HG03521 (cell line): Measurements from ENCODE around the gene BCL2.
A peak's percentile ranks its signal among the peaks of the same experiment; 100 is the strongest.

Experiments used
- ATAC-seq: cut with Tn5 transposase; IDR thresholded peaks from one replicate; pipeline ENCODE4 v1.9.1; 2021; ENCODE audit warnings: mild to moderate bottlenecking, moderate library complexity; ENCODE audit not compliant: unreplicated experiment

The BCL2 gene

GRCh38 chr18:63288311-63288710, 31.3 kb downstream of the BCL2 start:
- no peak for ATAC-seq

GRCh38 chr18:63287691-63288220, 31.8 kb downstream of the BCL2 start:
- no peak for ATAC-seq

GRCh38 chr18:63286926-63287325, 32.6 kb downstream of the BCL2 start:
- no peak for ATAC-seq

- ATAC-seq = peak; percentile 88
Measured at GRCh38 chr18:63284827-63285733, 34.5 kb downstream of the BCL2 start.

- no peak for ATAC-seq
Measured at GRCh38 chr18:63284173-63284799, 35.3 kb downstream of the BCL2 start.

- ATAC-seq = no peak
Measured at GRCh38 chr18:63283305-63284094, 36.1 kb downstream of the BCL2 start.

GRCh38 chr18:63282793-63283192, 36.8 kb downstream of the BCL2 start:
- no peak for ATAC-seq

GRCh38 chr18:63273222-63273927, 46.2 kb downstream of the BCL2 start:
- ATAC-seq = no peak

GRCh38 chr18:63272638-63273037, 46.9 kb downstream of the BCL2 start:
- no peak for ATAC-seq

- no peak for ATAC-seq
Measured at GRCh38 chr18:63271881-63272299, 47.7 kb downstream of the BCL2 start.

GRCh38 chr18:63271148-63271547, 48.4 kb downstream of the BCL2 start:
- ATAC-seq = no peak

- ATAC-seq = no peak
Measured at GRCh38 chr18:63267975-63268721, 51.4 kb downstream of the BCL2 start.

- ATAC-seq = no peak
Measured at GRCh38 chr18:63266888-63267790, 52.4 kb downstream of the BCL2 start.

GRCh38 chr18:63265326-63265725, 54.2 kb downstream of the BCL2 start:
- no peak for ATAC-seq

- ATAC-seq = no peak
Measured at GRCh38 chr18:63264871-63265270, 54.7 kb downstream of the BCL2 start.

GRCh38 chr18:63263444-63263843, 56.1 kb downstream of the BCL2 start:
- no peak for ATAC-seq

GRCh38 chr18:63262369-63263335, 56.9 kb downstream of the BCL2 start:
- ATAC-seq = no peak

- no peak for ATAC-seq
Measured at GRCh38 chr18:63261029-63261428, 58.5 kb downstream of the BCL2 start.
